Stimulated activated memory B cell treated with anti-CD40 and anti-IgM and Interleukin-4, amounts not matched to agents 10 μg/mL and 1 μg/mL and 100 μg/mL, for 72 hours (primary cell): ENCODE measurements around the gene FH.
A peak's percentile ranks its signal among the peaks of the same experiment; 100 is the strongest.

Experiments used
- ATAC-seq: fragments of 150-1000 bp; cut with Tn5 transposase; 2 replicates; pipeline ENCODE4 v1.10.0; 2021
- H3K27ac Mint-ChIP-seq: one replicate; pipeline ENCODE4 v1.8.0; 2022; ENCODE audit warnings: mild to moderate bottlenecking, mixed read lengths
- H3K27me3 Mint-ChIP-seq: one replicate; pipeline ENCODE4 v1.8.0; 2022; ENCODE audit warnings: mixed read lengths
- H3K36me3 Mint-ChIP-seq: one replicate; pipeline ENCODE4 v1.8.0; 2022; ENCODE audit warnings: mixed read lengths
- H3K4me1 Mint-ChIP-seq: one replicate; pipeline ENCODE4 v1.8.0; 2022; ENCODE audit warnings: mixed read lengths
- H3K4me3 Mint-ChIP-seq: one replicate; pipeline ENCODE4 v1.8.0; 2022; ENCODE audit warnings: mild to moderate bottlenecking, moderate library complexity, mixed read lengths
- H3K9me3 Mint-ChIP-seq: one replicate; pipeline ENCODE4 v1.8.0; 2022; ENCODE audit warnings: mixed read lengths

The FH gene

DNA sequence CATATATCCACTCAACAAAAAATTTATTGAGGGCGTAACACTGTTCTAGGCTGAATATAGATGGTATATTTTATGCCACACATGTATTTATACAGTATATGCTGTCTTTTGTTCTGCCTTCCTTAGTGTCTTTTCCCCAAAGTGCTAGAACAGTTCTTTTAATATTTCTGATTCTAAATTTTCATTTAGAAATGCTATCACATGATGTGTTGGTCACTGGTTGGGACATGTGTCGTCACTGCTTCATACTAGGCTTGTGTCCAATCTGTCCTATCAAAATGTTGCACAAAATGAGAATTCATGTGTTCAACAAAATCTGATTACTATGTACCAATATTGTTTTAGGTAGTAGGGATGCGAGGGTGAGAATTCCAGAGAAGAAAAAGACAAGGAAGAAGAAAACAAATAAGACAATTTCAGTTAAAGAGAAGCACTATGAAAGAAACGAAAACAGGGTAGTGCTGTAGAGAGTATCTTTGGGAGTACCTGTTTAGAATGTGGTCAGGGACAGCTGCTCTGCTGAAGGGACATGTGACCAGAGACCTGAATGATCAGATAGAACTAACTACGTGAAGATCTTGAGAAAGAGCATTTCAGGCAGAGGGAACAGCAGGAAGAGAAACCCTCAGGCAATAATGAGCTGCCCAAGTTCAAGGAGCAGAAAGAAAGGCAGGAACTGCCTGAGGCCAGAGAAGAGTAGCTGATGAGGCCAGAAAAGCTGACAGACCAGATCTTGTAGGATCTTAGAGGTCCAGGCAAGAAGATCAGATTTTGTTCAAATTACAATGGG lies 14.0 kb upstream of the FH start:
- Mint-ChIP-seq H3K4me3 (peak overlapping the region; percentile 85), H3K9me3 (peaks cover 3% of the 10 kb centered on the region), H3K27me3 (no peaks in the 10 kb centered on the region), H3K4me1 (peaks cover 57% of the 10 kb centered on the region), H3K36me3 (peaks cover 39% of the 10 kb centered on the region), H3K27ac (peak overlapping the region; percentile 86)
- peak; percentile 71 for ATAC-seq

DNA sequence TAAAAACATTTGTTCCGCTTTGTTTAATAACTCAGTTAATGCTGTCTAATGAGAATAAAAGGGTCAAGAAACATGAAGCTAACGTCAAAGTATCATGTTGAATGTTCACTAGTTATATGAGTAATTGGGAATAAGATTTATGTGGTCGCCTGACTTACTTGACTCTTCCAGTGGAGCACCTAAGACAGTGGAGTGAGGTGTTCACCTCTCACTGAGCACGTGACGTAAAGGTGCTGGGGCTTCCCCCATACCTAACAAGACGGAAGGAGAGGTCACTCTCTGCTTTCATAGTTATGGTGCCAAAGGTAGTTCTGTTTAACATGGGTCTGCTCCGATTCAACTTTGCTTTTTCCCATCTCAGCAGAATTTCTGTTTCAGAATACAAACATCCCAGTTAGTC lies 13.3 kb upstream of the FH start:
- peaks cover 33% of the 10 kb centered on the region for H3K36me3 Mint-ChIP-seq
- H3K9me3 Mint-ChIP-seq: peaks cover 3% of the 10 kb centered on the region
- H3K27me3 Mint-ChIP-seq: no peaks in the 10 kb centered on the region
- peak overlapping the region; percentile 86 for H3K27ac Mint-ChIP-seq
- peak; percentile 88 for ATAC-seq
- H3K4me3 Mint-ChIP-seq: peak overlapping the region; percentile 85
- H3K4me1 Mint-ChIP-seq: peaks cover 53% of the 10 kb centered on the region

DNA sequence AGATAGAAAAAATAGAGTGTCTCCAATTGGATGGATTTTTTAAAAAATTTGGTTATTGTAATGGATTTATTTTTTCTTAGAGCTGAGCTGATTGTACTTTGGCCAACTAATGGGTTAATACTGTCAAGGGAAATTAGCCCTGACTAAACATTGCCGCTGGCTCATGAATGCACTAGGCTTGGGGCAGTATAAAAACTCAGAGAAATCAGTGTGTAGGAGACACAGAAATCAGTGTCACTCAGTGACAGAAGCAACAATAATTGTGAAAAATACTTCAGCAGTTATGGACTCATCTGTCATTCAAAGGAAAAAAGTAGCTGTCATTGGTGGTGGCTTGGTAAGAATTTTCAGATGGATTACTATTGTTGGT lies 12.6 kb upstream of the FH start, which contains the start of gene KMO:
Gene KMO (plus strand): TSS at position 217 of the 370 bp plus-strand sequence. CDS start 67 bp downstream, at position 284.
- H3K36me3 Mint-ChIP-seq: peaks cover 26% of the 10 kb centered on the region
- H3K4me1 Mint-ChIP-seq: peaks cover 46% of the 10 kb centered on the region
- peak within 1 kb of the TSS; percentile 98 for H3K4me3 Mint-ChIP-seq
- no peaks in the 10 kb centered on the region for H3K27me3 Mint-ChIP-seq
- ATAC-seq: peak; percentile 67
- peak within 1 kb of the TSS; percentile 86 for H3K27ac Mint-ChIP-seq
- H3K9me3 Mint-ChIP-seq: no peaks in the 10 kb centered on the region

DNA sequence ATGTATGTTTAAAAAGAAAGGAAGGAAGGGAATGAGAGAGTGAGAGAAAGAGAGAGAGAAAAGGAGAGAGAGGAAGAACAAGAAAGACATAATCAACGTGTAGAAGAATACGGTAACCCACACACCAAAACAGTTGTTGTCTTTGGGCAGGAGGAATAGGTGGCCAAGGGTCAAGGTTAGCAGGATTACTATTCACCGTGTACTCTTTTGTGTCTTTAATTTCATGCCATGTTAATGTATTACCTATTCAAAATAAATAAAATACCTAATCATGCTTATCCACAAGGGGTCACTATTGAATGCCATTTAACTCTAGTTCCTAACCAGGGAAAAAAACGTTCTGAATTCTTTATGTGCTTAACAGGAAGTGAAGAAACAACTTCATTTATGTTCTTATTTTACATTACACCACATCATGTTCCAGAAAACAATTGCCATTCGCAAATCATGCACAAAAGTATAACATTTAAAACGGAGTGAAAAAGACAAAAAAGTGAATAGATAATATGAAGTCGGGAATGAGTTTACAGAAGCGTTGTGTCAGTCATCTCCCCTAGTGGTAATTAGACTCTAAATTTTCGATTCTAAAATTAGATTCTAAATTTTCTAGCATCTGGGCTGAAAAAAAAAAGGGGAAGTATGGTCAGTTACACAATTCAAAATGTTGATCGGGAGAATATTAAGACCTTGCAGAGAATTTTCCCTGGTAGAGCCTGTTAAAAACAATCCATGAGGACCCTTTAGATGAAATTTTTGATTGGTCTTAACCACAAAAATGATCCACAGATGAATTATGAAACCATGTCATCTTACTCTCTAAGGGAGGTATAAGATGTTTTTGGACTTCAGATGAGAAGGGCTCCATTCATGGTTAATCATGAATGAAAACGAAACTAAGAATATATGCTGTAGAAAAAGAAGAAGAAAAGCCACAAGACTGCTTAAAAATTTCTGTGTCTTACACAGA lies 11.9 kb upstream of the FH start:
- no peaks in the 10 kb centered on the region for H3K27me3 Mint-ChIP-seq
- H3K9me3 Mint-ChIP-seq: no peaks in the 10 kb centered on the region
- H3K4me3 Mint-ChIP-seq: peak overlapping the region; percentile 98
- H3K36me3 Mint-ChIP-seq: peaks cover 19% of the 10 kb centered on the region
- peak overlapping the region; percentile 86 for H3K27ac Mint-ChIP-seq
- peaks cover 39% of the 10 kb centered on the region for H3K4me1 Mint-ChIP-seq
- peak; percentile 81 for ATAC-seq

DNA sequence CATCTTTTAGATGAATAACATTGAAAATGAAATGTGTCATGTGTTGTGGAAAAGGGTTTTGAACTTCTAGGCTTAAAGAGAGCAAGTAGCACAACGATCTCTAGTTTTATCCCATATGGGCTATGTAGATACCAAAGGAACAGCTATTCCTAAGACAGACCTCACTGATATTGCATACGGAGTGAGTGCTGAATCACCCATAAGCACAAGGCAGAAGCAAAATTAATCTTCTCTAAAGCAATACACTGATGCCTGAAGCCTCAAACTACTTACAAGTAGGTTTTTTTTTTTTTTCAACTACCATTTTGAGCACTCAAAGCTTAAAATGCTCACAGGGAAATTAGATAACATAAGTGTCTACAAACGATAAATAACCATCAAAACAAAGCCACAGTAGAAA lies 7.6 kb upstream of the FH start:
- Mint-ChIP-seq H3K4me3 (no peak overlapping the region), H3K9me3 (no peaks in the 10 kb centered on the region), H3K27ac (no peak overlapping the region), H3K4me1 (peaks cover 7% of the 10 kb centered on the region), H3K36me3 (no peaks in the 10 kb centered on the region), H3K27me3 (no peaks in the 10 kb centered on the region)
- no peak for ATAC-seq

DNA sequence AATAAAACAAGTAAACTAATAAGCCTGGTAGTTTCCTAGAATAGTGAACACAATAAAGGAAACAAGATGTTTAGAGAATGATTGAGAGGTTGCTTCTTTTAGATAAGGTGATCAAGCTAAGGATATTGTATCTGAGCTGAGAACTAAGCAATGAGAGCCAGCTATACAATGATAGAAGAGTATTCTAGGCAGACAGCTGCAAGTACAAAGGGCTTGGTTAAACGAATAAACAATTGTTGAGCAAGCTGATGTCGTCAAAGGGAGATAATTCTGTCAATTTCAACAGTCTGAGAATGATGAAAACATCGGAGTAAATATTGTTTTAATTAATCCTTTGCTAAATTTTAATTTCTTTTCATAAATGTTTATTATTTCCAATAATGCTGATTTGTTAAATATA lies 5.5 kb upstream of the FH start:
- ATAC-seq: no peak
- H3K9me3 Mint-ChIP-seq: no peaks in the 10 kb centered on the region
- H3K27me3 Mint-ChIP-seq: no peaks in the 10 kb centered on the region
- H3K36me3 Mint-ChIP-seq: no peaks in the 10 kb centered on the region
- no peak overlapping the region for H3K27ac Mint-ChIP-seq
- no peaks in the 10 kb centered on the region for H3K4me1 Mint-ChIP-seq
- no peak overlapping the region for H3K4me3 Mint-ChIP-seq

DNA sequence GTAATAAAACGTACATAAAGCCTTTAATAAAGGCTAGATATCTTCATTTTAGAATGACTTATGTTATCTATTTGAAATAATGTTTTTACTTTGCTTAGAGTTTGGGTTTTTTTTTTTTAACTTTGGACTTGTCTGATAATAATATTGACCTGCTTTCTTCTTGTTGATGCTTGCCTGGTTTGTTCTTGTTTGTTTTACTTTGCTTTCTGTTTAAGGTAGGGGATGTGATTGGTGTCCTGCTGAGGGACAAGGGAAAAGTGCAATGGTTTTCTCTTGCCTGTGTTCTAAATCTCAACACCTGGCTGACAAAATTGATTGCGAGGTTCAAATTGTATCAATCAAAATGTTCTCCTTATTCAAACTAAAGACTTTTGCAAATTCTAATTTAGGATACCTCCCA lies 2.2 kb upstream of the FH start:
- H3K9me3 Mint-ChIP-seq: no peaks in the 10 kb centered on the region
- H3K36me3 Mint-ChIP-seq: no peaks in the 10 kb centered on the region
- ATAC-seq: no peak
- H3K4me1 Mint-ChIP-seq: peaks cover 11% of the 10 kb centered on the region
- no peak overlapping the region for H3K4me3 Mint-ChIP-seq
- H3K27ac Mint-ChIP-seq: no peak overlapping the region
- no peaks in the 10 kb centered on the region for H3K27me3 Mint-ChIP-seq

DNA sequence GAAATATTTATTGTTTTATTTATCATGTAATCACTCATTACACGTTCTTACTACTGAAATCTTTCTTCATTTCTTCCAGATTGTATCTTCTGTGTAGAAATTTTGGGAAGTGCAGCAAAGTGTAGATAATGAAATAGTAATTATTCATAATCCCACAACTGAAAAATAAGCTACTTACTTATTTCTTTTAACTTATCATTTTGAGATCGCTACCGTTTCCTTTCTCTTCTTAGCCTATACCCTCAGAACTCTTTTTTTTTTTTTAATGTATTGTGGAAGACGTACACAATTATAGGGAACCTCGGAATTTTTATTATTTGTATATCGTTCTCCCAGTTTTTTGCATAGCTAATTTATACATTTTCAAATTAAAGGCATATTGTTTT lies 518 bp upstream of the FH start:
- Mint-ChIP-seq H3K4me3 (no peak overlapping the region), H3K9me3 (no peaks in the 10 kb centered on the region), H3K27me3 (no peaks in the 10 kb centered on the region), H3K27ac (no peak overlapping the region), H3K36me3 (peaks cover 7% of the 10 kb centered on the region), H3K4me1 (peaks cover 11% of the 10 kb centered on the region)
- ATAC-seq: no peak

DNA sequence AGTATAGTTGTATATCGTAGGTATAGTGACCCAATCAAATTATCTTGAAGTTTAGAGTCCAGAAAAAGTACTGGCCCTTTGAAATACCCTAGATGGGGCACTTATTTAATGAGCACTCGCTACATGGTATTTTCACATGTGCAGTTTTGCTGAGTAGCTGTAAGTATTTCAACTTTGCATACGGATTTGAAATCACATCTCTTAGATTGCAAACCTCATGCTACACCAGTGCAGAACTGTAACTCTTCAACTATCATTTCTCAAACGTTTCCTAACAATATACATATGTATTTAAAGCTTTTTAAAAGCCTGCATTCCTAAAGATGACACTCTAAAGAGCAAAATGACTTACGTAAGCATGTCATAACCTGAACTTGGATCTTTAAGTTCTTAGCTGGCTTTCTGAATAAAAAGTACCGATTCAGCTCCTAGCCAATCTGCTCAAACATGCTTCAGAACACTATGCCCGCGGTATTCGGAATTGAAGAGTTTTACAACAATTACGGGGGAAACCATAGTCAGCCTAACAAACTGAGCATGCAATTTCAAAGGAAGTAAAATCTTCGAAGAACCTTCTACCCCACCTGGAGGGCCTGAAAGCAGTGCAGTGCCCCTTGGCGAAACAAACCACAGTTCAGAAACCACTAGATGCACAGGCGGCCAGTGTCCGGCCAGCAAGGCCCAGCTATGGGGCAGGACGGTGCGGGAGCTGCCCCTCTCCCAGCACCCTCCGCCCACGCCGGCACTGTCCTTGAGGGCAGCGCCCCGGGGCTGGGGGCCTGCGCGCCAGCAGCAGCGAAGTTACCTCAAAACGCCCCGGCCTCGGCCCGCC lies 863 bp downstream of the FH start:
- no peaks in the 10 kb centered on the region for H3K9me3 Mint-ChIP-seq
- no peak overlapping the region for H3K4me3 Mint-ChIP-seq
- H3K4me1 Mint-ChIP-seq: peaks cover 17% of the 10 kb centered on the region
- no peak overlapping the region for H3K27ac Mint-ChIP-seq
- ATAC-seq: peak; percentile 1
- H3K36me3 Mint-ChIP-seq: peaks cover 14% of the 10 kb centered on the region
- no peaks in the 10 kb centered on the region for H3K27me3 Mint-ChIP-seq

DNA sequence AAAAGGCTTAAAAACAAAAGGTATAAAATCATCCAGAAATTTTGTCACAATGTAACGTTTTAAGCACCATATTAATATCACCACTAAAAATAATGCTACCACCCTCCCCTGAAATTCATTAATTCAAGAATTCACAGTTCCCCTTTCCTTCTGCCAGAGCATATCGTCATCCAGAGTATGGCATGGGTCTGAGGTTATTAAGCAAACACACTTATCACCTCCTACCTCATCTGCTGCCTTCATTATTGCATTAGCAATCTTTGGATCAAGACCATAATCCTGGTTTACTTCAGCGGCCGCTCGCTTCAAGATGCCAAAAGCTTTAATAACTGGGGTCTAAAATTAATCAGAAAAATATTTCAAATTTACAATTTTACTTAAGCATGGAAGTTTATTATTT lies 6.2 kb downstream of the FH start:
- Mint-ChIP-seq H3K9me3 (no peaks in the 10 kb centered on the region), H3K4me3 (no peak overlapping the region), H3K36me3 (peaks cover 22% of the 10 kb centered on the region), H3K27ac (no peak overlapping the region), H3K4me1 (peaks cover 13% of the 10 kb centered on the region), H3K27me3 (no peaks in the 10 kb centered on the region)
- no peak for ATAC-seq

DNA sequence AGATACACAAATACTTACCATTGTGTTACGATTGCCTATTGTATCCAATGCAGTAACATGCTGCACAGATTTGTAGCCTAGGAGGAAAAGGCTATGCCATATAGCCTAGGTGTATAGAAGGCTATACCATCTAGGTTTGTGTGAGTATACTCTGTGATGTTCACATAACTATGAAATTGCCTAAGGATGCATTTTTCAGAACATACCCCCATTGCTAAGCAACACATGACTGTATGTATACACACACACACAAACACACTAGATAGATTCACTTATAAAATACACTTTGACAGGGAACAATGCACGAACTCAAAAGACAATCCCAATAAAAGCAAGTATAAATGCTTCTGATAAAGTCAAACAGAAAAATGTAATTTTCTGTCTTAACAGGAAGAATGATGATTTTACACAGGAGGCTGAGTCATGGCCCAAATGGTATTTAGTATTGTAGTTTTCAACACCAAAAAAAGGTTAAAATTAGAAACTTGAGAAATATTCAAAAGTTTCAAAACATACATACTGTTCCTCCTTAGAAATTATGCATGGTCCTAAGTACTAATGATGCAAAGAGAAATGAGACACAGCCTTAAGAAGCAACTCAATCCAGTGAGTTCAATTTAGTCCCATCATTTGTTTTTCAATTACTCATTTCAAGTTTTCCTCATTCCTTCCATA lies 12.2 kb downstream of the FH start:
- H3K27me3 Mint-ChIP-seq: no peaks in the 10 kb centered on the region
- H3K4me3 Mint-ChIP-seq: no peak overlapping the region
- no peaks in the 10 kb centered on the region for H3K9me3 Mint-ChIP-seq
- no peak overlapping the region for H3K27ac Mint-ChIP-seq
- H3K4me1 Mint-ChIP-seq: no peaks in the 10 kb centered on the region
- no peak for ATAC-seq
- H3K36me3 Mint-ChIP-seq: peaks cover 52% of the 10 kb centered on the region

DNA sequence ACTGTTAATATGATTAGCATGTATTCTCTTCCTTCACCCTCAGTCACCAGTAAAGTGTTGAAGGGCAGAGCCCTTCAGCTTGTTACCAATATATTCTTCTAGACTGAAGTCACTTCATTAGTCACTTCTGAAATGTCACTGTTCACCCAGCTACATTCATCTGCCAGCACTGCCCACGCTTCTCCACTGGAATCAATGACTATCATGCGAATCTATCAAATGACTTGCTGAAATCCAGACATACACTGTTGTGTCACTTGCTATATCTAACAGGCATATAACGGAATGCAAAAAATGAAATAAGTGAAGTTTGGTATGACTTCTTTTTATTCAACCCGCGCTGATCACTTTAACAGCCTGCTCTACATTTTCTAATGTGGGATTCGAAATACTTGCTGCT lies 16.1 kb downstream of the FH start:
- H3K9me3 Mint-ChIP-seq: no peaks in the 10 kb centered on the region
- peaks cover 68% of the 10 kb centered on the region for H3K36me3 Mint-ChIP-seq
- no peak overlapping the region for H3K27ac Mint-ChIP-seq
- no peaks in the 10 kb centered on the region for H3K27me3 Mint-ChIP-seq
- no peaks in the 10 kb centered on the region for H3K4me1 Mint-ChIP-seq
- no peak for ATAC-seq
- no peak overlapping the region for H3K4me3 Mint-ChIP-seq

DNA sequence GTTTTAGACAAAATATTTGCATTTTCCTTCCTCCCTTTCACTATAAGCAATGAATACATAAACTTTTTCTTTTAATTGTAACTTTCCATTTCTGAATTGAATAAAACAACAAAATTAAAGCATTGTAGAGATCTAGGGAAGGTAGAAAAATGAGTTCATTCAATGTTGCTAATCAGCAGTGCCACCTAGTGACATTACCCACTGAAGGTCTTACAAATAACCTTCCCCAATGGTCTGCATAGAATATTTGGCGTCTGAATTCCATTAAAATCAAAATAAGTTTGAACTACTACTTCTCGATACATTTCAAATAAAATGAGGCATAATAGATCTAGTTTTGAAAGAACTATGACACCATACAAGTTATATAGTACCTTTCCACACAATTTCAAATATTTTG lies 19.6 kb downstream of the FH start:
- Mint-ChIP-seq H3K27me3 (no peaks in the 10 kb centered on the region), H3K4me3 (no peak overlapping the region), H3K36me3 (peaks cover 65% of the 10 kb centered on the region), H3K9me3 (no peaks in the 10 kb centered on the region), H3K27ac (no peak overlapping the region), H3K4me1 (no peaks in the 10 kb centered on the region)
- no peak for ATAC-seq

DNA sequence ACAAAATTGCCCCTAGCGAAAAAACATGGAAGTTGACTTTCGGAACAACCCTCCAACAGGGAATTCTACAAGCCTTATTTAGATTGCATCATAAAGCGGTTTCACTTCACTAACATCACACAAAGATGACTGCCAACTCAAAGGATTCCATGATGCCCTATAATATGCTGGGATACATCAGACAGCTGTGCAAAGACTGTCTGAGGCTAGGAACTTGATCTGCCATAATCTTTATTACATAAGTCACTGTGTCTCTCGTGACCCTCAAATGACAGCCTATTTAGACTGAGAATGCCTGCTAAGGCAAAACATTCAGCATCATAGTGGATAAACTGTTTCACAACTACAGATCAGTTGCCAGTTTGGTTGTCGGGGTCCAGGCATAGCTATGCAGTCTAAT lies 23.8 kb downstream of the FH start:
- H3K36me3 Mint-ChIP-seq: peaks cover 47% of the 10 kb centered on the region
- peaks cover 7% of the 10 kb centered on the region for H3K4me1 Mint-ChIP-seq
- H3K4me3 Mint-ChIP-seq: no peak overlapping the region
- no peak overlapping the region for H3K27ac Mint-ChIP-seq
- no peaks in the 10 kb centered on the region for H3K9me3 Mint-ChIP-seq
- no peaks in the 10 kb centered on the region for H3K27me3 Mint-ChIP-seq
- ATAC-seq: no peak
